Panc1 (cell line): ENCODE data around the gene CDKAL1. TPM values are rescaled to one million over a fixed set of nuclear protein-coding genes. Genes with fewer than 3 reads are reported as not detected.

Experiments used
- ATAC-seq: fragments of 200-7000 bp; cut with Tn5 transposase; 2 replicates; pipeline ENCODE4 v1.9.1; 2020; ENCODE audit warnings: mild to moderate bottlenecking, moderate library complexity
- BruUV-seq: library from RNA; stranded (reverse); fragments of 400-500 nt; replicated peaks from 2 replicates; lab custom pipeline; 2021; lab: Mats Ljungman, UMichigan
- CTCF ChIA-PET: fragments of 300-600 bp; sonication (Branson Sonifier 250); formaldehyde crosslinking; loops from one replicate; lab custom pipeline; 2022; ENCODE audit warnings: antibody characterized with exemption; lab: Charles Lee
- POLR2A ChIA-PET: fragments of 300-600 bp; sonication (Branson Sonifier 250); formaldehyde crosslinking; loops from one replicate; lab custom pipeline; 2022; ENCODE audit warnings: antibody characterized with exemption; lab: Charles Lee
- DNase-seq: peaks from one replicate; pipeline ENCODE4 v3.0.0-alpha.2; 2010; ENCODE audit warnings: low read depth, low spot score
- H3K27ac ChIP-seq: 2 replicates; pipeline ENCODE4 v1.5.1; 2011; ENCODE audit warnings: mild to moderate bottlenecking, low read length, inconsistent platforms
- H3K27me3 ChIP-seq: fragments of 200-500 bp; sonication (Bioruptor generic); 2 replicates; pipeline ENCODE4 v1.6.0; 2014; ENCODE audit warnings: low read length, inconsistent platforms; ENCODE audit not compliant: control insufficient read depth, insufficient read depth
- H3K36me3 ChIP-seq: fragments of 200-500 bp; sonication (Bioruptor generic); 2 replicates; pipeline ENCODE4 v1.5.1; 2014; ENCODE audit warnings: inconsistent platforms, mild to moderate bottlenecking, low read length, moderate library complexity; ENCODE audit not compliant: control insufficient read depth, insufficient read depth
- H3K4me1 ChIP-seq: 2 replicates; pipeline ENCODE4 v1.5.1; 2011; ENCODE audit warnings: inconsistent platforms, mild to moderate bottlenecking, low read length, moderate library complexity; ENCODE audit not compliant: control insufficient read depth, insufficient read depth
- H3K4me3 ChIP-seq, 2 experiments: 2 replicates each; pipeline ENCODE4 v1.5.1; 2011 to 2012; ENCODE audit warnings: low read depth in 2 of 2, low read length in 2 of 2, mild to moderate bottlenecking in 2 of 2, inconsistent platforms in 1 of 2, moderate library complexity in 1 of 2
- H3K9me3 ChIP-seq: fragments of 200-500 bp; sonication (Bioruptor generic); 2 replicates; pipeline ENCODE4 v1.5.1; 2014; ENCODE audit warnings: low read depth, mild to moderate bottlenecking, inconsistent platforms, low read length, moderate library complexity; ENCODE audit not compliant: control insufficient read depth, insufficient read depth
- CTCF ChIP-seq: fragments of 450-650 bp; IDR thresholded peaks from 2 replicates; pipeline ENCODE4 v1.5.1; 2017; ENCODE audit warnings: mild to moderate bottlenecking
- POLR2AphosphoS5 ChIP-seq: IDR thresholded peaks from 2 replicates; pipeline ENCODE4 v1.6.1; 2012; ENCODE audit warnings: mild to moderate bottlenecking, low read depth, low read length, moderate library complexity
- REST ChIP-seq, 2 experiments: IDR thresholded peaks; 2 replicates each; pipeline ENCODE4 v1.6.1; 2011 to 2012; ENCODE audit warnings: low read depth in 2 of 2, control low read depth in 1 of 2, low read length in 1 of 2, mild to moderate bottlenecking in 1 of 2, moderate library complexity in 1 of 2; ENCODE audit not compliant: insufficient read depth in 1 of 2
- SIN3A ChIP-seq: IDR thresholded peaks from 2 replicates; pipeline ENCODE4 v1.6.1; 2012; ENCODE audit warnings: low read depth, mild to moderate bottlenecking, low read length, moderate library complexity, borderline replicate concordance; ENCODE audit not compliant: insufficient read depth
- TCF7L2 ChIP-seq: IDR thresholded peaks from 2 replicates; pipeline ENCODE4 v1.6.1; 2011; ENCODE audit warnings: mild to moderate bottlenecking, low read depth, low read length, inconsistent platforms
- in situ Hi-C: cut with HindIII; loops from 2 replicates; pipeline ENCODE4 v1.10.0; 2016; ENCODE audit warnings: low sequenced_read_pairs, low pct_unique_long_range_greater_than_20kb
- intact Hi-C: fragments of 100-400 bp; cut with micrococcal nuclease; formaldehyde crosslinking; loops from one replicate; pipeline ENCODE4 v1.10.0; 2022; ENCODE audit not compliant: unreplicated experiment
- total RNA-seq: library from RNA; stranded (reverse); gene quantifications from one replicate; pipeline ENCODE4 v1.2.1, GENCODE V29; 2021; ENCODE audit not compliant: unreplicated experiment

Gene CDKAL1
- total RNA-seq, 1 experiment from 2014 or later: 14.5 TPM

GRCh38 chr6:20805021-20805420 is 270.8 kb downstream of the CDKAL1 start:
- BruUV-seq: no TSS peak
- no peaks in the 10 kb centered on the region for H3K4me1 ChIP-seq
- CTCF ChIA-PET: no interaction called here
- TF ChIP-seq CTCF: no peak
- no peak for TF ChIP-seq REST (IDR thresholded peaks at IDR 0.05; ENCODE audit: insufficient read depth in 1 of 2, low read depth in 2 of 2, low read length in 1 of 2)
- no peak for TF ChIP-seq POLR2AphosphoS5
- TF ChIP-seq SIN3A: no peak
- no peak for TF ChIP-seq TCF7L2
- no peak for DNase-seq
- no peaks in the 10 kb centered on the region for H3K9me3 ChIP-seq
- H3K27ac ChIP-seq: no peak overlapping the region
- no peak overlapping the region for H3K4me3 ChIP-seq
- POLR2A ChIA-PET: no interaction called here
- no peak for ATAC-seq
- no peaks in the 10 kb centered on the region for H3K27me3 ChIP-seq
- in situ Hi-C loops (no loop called here), intact Hi-C loops (no loop called here)
- H3K36me3 ChIP-seq: no peaks in the 10 kb centered on the region

GRCh38 chr6:20806669-20807068 is 272.4 kb downstream of the CDKAL1 start:
- intact Hi-C loops (no loop called here), in situ Hi-C loops (no loop called here)
- ATAC-seq (no peak), DNase-seq (no peak)
- no TSS peak for BruUV-seq
- Histone ChIP-seq H3K4me1 (peaks cover 9% of the 10 kb centered on the region; the same call in 1 of the 2 replicates), H3K36me3 (no peaks in the 10 kb centered on the region), H3K9me3 (no peaks in the 10 kb centered on the region), H3K4me3 (no peak overlapping the region), H3K27ac (no peak overlapping the region), H3K27me3 (no peaks in the 10 kb centered on the region)
- TF ChIP-seq POLR2AphosphoS5 (no peak), CTCF (no peak), REST (IDR thresholded peaks at IDR 0.05; ENCODE audit: insufficient read depth in 1 of 2, low read depth in 2 of 2, low read length in 1 of 2) (no peak), SIN3A (no peak), TCF7L2 (no peak)
- ChIA-PET CTCF (no interaction called here), POLR2A (no interaction called here)
